DND-41 (cell line): ENCODE results near the gene PSMD4.

Experiments used
- ATAC-seq: fragments of 200-7000 bp; cut with Tn5 transposase; 3 replicates; pipeline ENCODE4 v1.9.1; 2021; ENCODE audit warnings: low read depth; ENCODE audit not compliant: insufficient read depth
- DNase-seq: peaks from one replicate; pipeline ENCODE4 v3.0.0-alpha.2; 2020
- H2AFZ ChIP-seq: 2 replicates; pipeline ENCODE4 v1.6.0; 2012; ENCODE audit warnings: low read depth, low read length
- H3K27ac ChIP-seq: 2 replicates; pipeline ENCODE4 v1.5.1; 2012; ENCODE audit warnings: low read length, inconsistent platforms
- H3K27me3 ChIP-seq: fragments of 200-600 bp; sonication (generic); 2 replicates; pipeline ENCODE4 v1.6.0; 2012; ENCODE audit warnings: low read length, mild to moderate bottlenecking, inconsistent platforms; ENCODE audit not compliant: insufficient read depth, poor library complexity
- H3K36me3 ChIP-seq: 2 replicates; pipeline ENCODE4 v1.5.1; 2012; ENCODE audit warnings: low read length, inconsistent platforms; ENCODE audit not compliant: insufficient read depth
- H3K4me1 ChIP-seq: 2 replicates; pipeline ENCODE4 v1.5.1; 2012; ENCODE audit warnings: mild to moderate bottlenecking, low read length; ENCODE audit not compliant: insufficient read depth
- H3K4me2 ChIP-seq: 2 replicates; pipeline ENCODE4 v1.6.0; 2012; ENCODE audit warnings: mild to moderate bottlenecking, moderate library complexity, low read length, inconsistent platforms; ENCODE audit not compliant: insufficient read depth
- H3K4me3 ChIP-seq, 2 experiments: fragments of 200-600 bp in 1 of 2; shearing (Covaris generic) in 1 of 2; 2 replicates each; pipeline ENCODE4 v1.5.1; 2012 to 2016; ENCODE audit warnings: inconsistent platforms in 2 of 2, low read length in 2 of 2, mild to moderate bottlenecking in 2 of 2, low read depth in 1 of 2, moderate library complexity in 1 of 2
- H3K79me2 ChIP-seq: 2 replicates; pipeline ENCODE4 v1.6.0; 2012; ENCODE audit warnings: low read length, inconsistent platforms; ENCODE audit not compliant: insufficient read depth
- H3K9ac ChIP-seq: 2 replicates; pipeline ENCODE4 v1.6.0; 2012; ENCODE audit warnings: low read depth, mild to moderate bottlenecking, inconsistent platforms, low read length, moderate library complexity
- H3K9me3 ChIP-seq: 2 replicates; pipeline ENCODE4 v1.5.1; 2012; ENCODE audit warnings: low read length, moderate library complexity, mild to moderate bottlenecking, inconsistent platforms; ENCODE audit not compliant: insufficient read depth, severe bottlenecking
- H4K20me1 ChIP-seq: 2 replicates; pipeline ENCODE4 v1.6.0; 2012; ENCODE audit warnings: low read length; ENCODE audit not compliant: insufficient read depth
- CTCF ChIP-seq: IDR thresholded peaks from 2 replicates; pipeline ENCODE4 v1.5.1; 2012; ENCODE audit warnings: borderline replicate concordance, low read length, moderate library complexity, mild to moderate bottlenecking; ENCODE audit not compliant: poor library complexity, severe bottlenecking; ENCODE audit errors: extremely low read depth
- EZH2 ChIP-seq: IDR thresholded peaks from 3 replicates; pipeline ENCODE4 v1.6.1; 2012; ENCODE audit warnings: borderline replicate concordance, low read depth, mild to moderate bottlenecking, moderate library complexity, low read length, inconsistent platforms; ENCODE audit not compliant: severe bottlenecking

The PSMD4 gene

GRCh38 chr1:151315565-151316235 is 61.2 kb downstream of the PSMD4 start:
- Histone ChIP-seq H3K9ac (no peak overlapping the region), H3K4me1 (no peaks in the 10 kb centered on the region), H3K36me3 (peaks cover 82% of the 10 kb centered on the region)

More at GRCh38 chr1:151315565-151316235, 61.2 kb downstream of the PSMD4 start:
- TF ChIP-seq CTCF, result no peak
- no peak for TF ChIP-seq EZH2
- no peaks in the 10 kb centered on the region for H3K27me3 ChIP-seq
- H4K20me1 ChIP-seq, result peaks cover 7% of the 10 kb centered on the region; the same call in 1 of the 2 replicates
- H3K4me3 ChIP-seq, result no peak overlapping the region
- H2AFZ ChIP-seq, result no peak overlapping the region
- no peak for ATAC-seq
- no peak for DNase-seq
- H3K79me2 ChIP-seq, result peaks cover 29% of the 10 kb centered on the region
- H3K9me3 ChIP-seq, result no peaks in the 10 kb centered on the region
- H3K4me2 ChIP-seq, result no peak overlapping the region
- no peak overlapping the region for H3K27ac ChIP-seq
